Pancreas (tissue), 10 donors: ENCODE results near the gene MARK1. TPM values are rescaled to one million over a fixed set of nuclear protein-coding genes. Genes with fewer than 3 reads are reported as not detected.

Experiments
- ATAC-seq, 4 donors: fragments of 200-7000 bp; cut with Tn5 transposase; one replicate each; pipeline versions ENCODE4 v1.8.0 to v1.9.1; 2020; ENCODE audit warnings: mild to moderate bottlenecking in 4 of 4, moderate library complexity in 4 of 4
- DNase-seq, 6 donors: peaks; one replicate each; pipeline ENCODE4 v3.0.0-alpha.2; 2020
- FAIRE-seq: peaks from 2 replicates; lab custom pipeline; 2012; peaks lifted over from hg19 to GRCh38; lab: Jason Lieb, UNC
- H3K27ac ChIP-seq, 4 donors: fragments of 200-600 bp; sonication (generic); 1 replicate in 3 of 4; 2 replicates in 1 of 4; pipeline versions ENCODE4 v1.5.0 to v1.8.0; 2020
- H3K27me3 ChIP-seq, 4 donors: fragments of 200-600 bp; one replicate each; pipeline ENCODE4 v1.8.0; 2021
- H3K36me3 ChIP-seq, 3 donors: fragments of 200-600 bp; sonication (generic) in 1 of 3; one replicate each; pipeline versions ENCODE4 v1.5.0 to v1.8.0; 2020 to 2021
- H3K4me1 ChIP-seq, 3 donors: fragments of 200-600 bp; one replicate each; pipeline ENCODE4 v1.8.0; 2021
- H3K4me3 ChIP-seq, 4 donors: fragments of 200-600 bp; sonication (generic) in 2 of 4; one replicate each; pipeline versions ENCODE4 v1.5.0 to v1.8.0; 2020 to 2021
- H3K9me3 ChIP-seq, 4 donors: fragments of 200-600 bp; one replicate each; pipeline ENCODE4 v1.8.0; 2021
- CTCF ChIP-seq, 4 donors: fragments of 200-600 bp; sonication (generic) in 3 of 4; IDR thresholded peaks; one replicate each; pipeline versions ENCODE4 v1.5.0 to v1.8.0; 2021; ENCODE audit warnings: antibody characterized with exemption in 4 of 4
- WGBS, 2 donors: extraction: QIAGEN DNeasy Blood & Tissue Kit; methylation state at CpG; one replicate each; pipeline ENCODE4 v1.1.7; 2013; 5-methylcytosine and 5-hydroxymethylcytosine counted together
- intact Hi-C, 3 donors: fragments of 100-400 bp; cut with DNase I; formaldehyde crosslinking; loops; one replicate each; pipeline versions ENCODE4 v1.11.1 to v1.14.2; 2022
- polyA plus RNA-seq, 2 donors: library from polyadenylated mRNA; stranded (reverse); fragments of 200-250 nt; gene quantifications; one replicate each; pipeline ENCODE4 v1.2.3, GENCODE V29; 2013
- total RNA-seq, 6 donors: library from RNA; stranded (reverse); fragmentation: NEBNext Ultra II Directional in 4 of 6; extraction: Animal tissue kit (Norgen Biotek cat#: 25700) in 4 of 6; gene quantifications; one replicate each; pipeline versions ENCODE4 v1.2.1 to v1.2.4, GENCODE V29; 2021 to 2023
- donor health status: healthy with polysubstance abuse.
- donor health status: DM: no; HTN: no; CAD: no; lungs with moderate emphysema.
- donor health status: DM: no; HTN: no; CAD: no.
- donor health status: control.
- donor health status: control.
- donor health status: Bipolar disorder and iron deficiency.
- donor health status: DM: yes; HTN: yes; CAD: no.
- donor health status: DM: no; HTN: no; CAD: no.
- donor health status: DM: no; HTN: no; CAD: no.
- donor health status: DM: yes; HTN: yes; CAD: no.

MARK1 gene
- total and polyA plus RNA-seq, 8 donors: 0.84 to 3.5 (median 1.4) TPM

GRCh38 chr1:220628431-220628830 lies 100.5 kb downstream of the MARK1 start:
- WGBS, 2 donors: 84 to 88% methylated on average over 5 of the region's 5 CpGs

GRCh38 chr1:220631238-220631815 lies 103.4 kb downstream of the MARK1 start:
- Histone ChIP-seq H3K27me3 (no peaks in the 10 kb centered on the region), H3K9me3 (no peaks in the 10 kb centered on the region), H3K4me3 (no peak overlapping the region), H3K4me1 (no peaks in the 10 kb centered on the region), H3K27ac (no peak overlapping the region), H3K36me3 (no peaks in the 10 kb centered on the region)
- intact Hi-C loops: no loop called here
- DNase-seq (no peak), FAIRE-seq (no peak), ATAC-seq (no peak)
- 58 to 65% methylated on average over 4 of the region's 4 CpGs for WGBS, 2 donors
- TF ChIP-seq CTCF (IDR thresholded peaks at IDR 0.05): no peak

More at GRCh38 chr1:220628431-220628830, 100.5 kb downstream of the MARK1 start:
- Histone ChIP-seq H3K4me1 (no peaks in the 10 kb centered on the region), H3K9me3 (no peaks in the 10 kb centered on the region), H3K27me3 (no peaks in the 10 kb centered on the region), H3K36me3 (no peaks in the 10 kb centered on the region), H3K4me3 (no peak overlapping the region), H3K27ac (no peak overlapping the region)
- DNase-seq: no peak
- no peak for ATAC-seq
- no peak for FAIRE-seq
- intact Hi-C loops: no loop called here
- no peak for TF ChIP-seq CTCF (IDR thresholded peaks at IDR 0.05)

GRCh38 chr1:220637759-220638158 lies 109.8 kb downstream of the MARK1 start:
- FAIRE-seq: no peak
- WGBS, 2 donors: 67 to 73% methylated on average over 1 of the region's 1 CpG
- no peak overlapping the region for H3K27ac ChIP-seq
- no peak for DNase-seq
- no peak for TF ChIP-seq CTCF (IDR thresholded peaks at IDR 0.05)
- no peak overlapping the region for H3K4me3 ChIP-seq
- no peaks in the 10 kb centered on the region for H3K4me1 ChIP-seq
- H3K36me3 ChIP-seq: no peaks in the 10 kb centered on the region
- ATAC-seq: no peak
- no peaks in the 10 kb centered on the region for H3K27me3 ChIP-seq
- H3K9me3 ChIP-seq: no peaks in the 10 kb centered on the region
- intact Hi-C loops: no loop called here

- DNase-seq (no peak), ATAC-seq (no peak), FAIRE-seq (no peak)
- Histone ChIP-seq H3K27ac (no peak overlapping the region), H3K4me3 (no peak overlapping the region), H3K27me3 (no peaks in the 10 kb centered on the region), H3K36me3 (no peaks in the 10 kb centered on the region), H3K4me1 (no peaks in the 10 kb centered on the region), H3K9me3 (no peaks in the 10 kb centered on the region)
- no peak for TF ChIP-seq CTCF (IDR thresholded peaks at IDR 0.05)
- intact Hi-C loops: no loop called here
- 77 to 80% methylated on average over 4 of the region's 4 CpGs for WGBS, 2 donors
Observed at GRCh38 chr1:220642285-220642684, 114.3 kb downstream of the MARK1 start.

GRCh38 chr1:220652995-220653394 lies 125.1 kb downstream of the MARK1 start:
- H3K4me3 ChIP-seq: no peak overlapping the region
- no peaks in the 10 kb centered on the region for H3K27me3 ChIP-seq
- H3K36me3 ChIP-seq: no peaks in the 10 kb centered on the region
- intact Hi-C loops: no loop called here
- no peaks in the 10 kb centered on the region for H3K9me3 ChIP-seq
- 84 to 93% methylated on average over 13 of the region's 13 CpGs for WGBS, 2 donors
- no peak for ATAC-seq
- no peak for FAIRE-seq
- no peak for TF ChIP-seq CTCF (IDR thresholded peaks at IDR 0.05)
- no peaks in the 10 kb centered on the region for H3K4me1 ChIP-seq
- no peak overlapping the region for H3K27ac ChIP-seq
- DNase-seq: no peak
